Prostate gland (tissue), 2 donors: ENCODE data around the gene PTPRM.
A peak's percentile ranks its signal among the peaks of the same experiment; 100 is the strongest.

Source experiments
- CTCF ChIP-seq, 4 experiments: fragments of 200-600 bp in 2 of 4; fragments of 450-650 bp in 2 of 4; sonication (generic) in 2 of 4; IDR thresholded peaks; 1 replicate in 3 of 4; 2 replicates in 1 of 4; pipeline ENCODE4 v1.5.1; 2016 to 2019; ENCODE audit warnings: antibody characterized with exemption in 4 of 4, mild to moderate bottlenecking in 2 of 4, moderate library complexity in 2 of 4
- POLR2A ChIP-seq: fragments of 450-650 bp; IDR thresholded peaks from one replicate; pipeline ENCODE4 v1.6.1; 2016; ENCODE audit warnings: antibody characterized with exemption, mild to moderate bottlenecking

- TF ChIP-seq CTCF (IDR thresholded peaks at IDR 0.05) (peak in 1 of 4 experiments; percentile 5), POLR2A (no peak)
Measured at GRCh38 chr18:7941533-7941932, 374.4 kb downstream of the PTPRM start.
